HG03139 (cell line): Measurements from ENCODE around the gene TOR1AIP2.

Experiments used
- ATAC-seq: cut with Tn5 transposase; IDR thresholded peaks from one replicate; pipeline ENCODE4 v1.9.1; 2021; ENCODE audit not compliant: unreplicated experiment

Gene TOR1AIP2

GRCh38 chr1:179826626-179827280 lies 50.9 kb downstream of the TOR1AIP2 start:
- no peak for ATAC-seq

GRCh38 chr1:179825798-179826460 lies 51.7 kb downstream of the TOR1AIP2 start:
- ATAC-seq: no peak

- ATAC-seq: no peak
These were observed 52.4 kb downstream of the TOR1AIP2 start for GRCh38 chr1:179825206-179825605.

GRCh38 chr1:179824265-179824664 lies 53.3 kb downstream of the TOR1AIP2 start:
- no peak for ATAC-seq

GRCh38 chr1:179823693-179824092 lies 53.9 kb downstream of the TOR1AIP2 start:
- ATAC-seq: no peak

- ATAC-seq: no peak
These were observed 55.5 kb downstream of the TOR1AIP2 start for GRCh38 chr1:179822065-179822464.

GRCh38 chr1:179821524-179821923 lies 56.1 kb downstream of the TOR1AIP2 start:
- no peak for ATAC-seq

- no peak for ATAC-seq
These were observed 57.2 kb downstream of the TOR1AIP2 start for GRCh38 chr1:179820226-179820970.

GRCh38 chr1:179818743-179819173 lies 58.8 kb downstream of the TOR1AIP2 start:
- no peak for ATAC-seq

GRCh38 chr1:179818260-179818659 lies 59.3 kb downstream of the TOR1AIP2 start:
- ATAC-seq: no peak

GRCh38 chr1:179817789-179818188 lies 59.8 kb downstream of the TOR1AIP2 start:
- no peak for ATAC-seq

- no peak for ATAC-seq
These were observed 60.5 kb downstream of the TOR1AIP2 start for GRCh38 chr1:179817056-179817455.

- no peak for ATAC-seq
These were observed 61.2 kb downstream of the TOR1AIP2 start for GRCh38 chr1:179816196-179816960.

- no peak for ATAC-seq
These were observed 62.0 kb downstream of the TOR1AIP2 start for GRCh38 chr1:179815641-179816040.

- ATAC-seq: peak; percentile 14
These were observed 63.1 kb downstream of the TOR1AIP2 start for GRCh38 chr1:179814546-179814838.

GRCh38 chr1:179813626-179814545 lies 63.7 kb downstream of the TOR1AIP2 start:
- ATAC-seq: no peak

- no peak for ATAC-seq
These were observed 64.9 kb downstream of the TOR1AIP2 start for GRCh38 chr1:179812501-179813292.

GRCh38 chr1:179810367-179810715 lies 67.3 kb downstream of the TOR1AIP2 start:
- no peak for ATAC-seq

GRCh38 chr1:179809506-179810366 lies 67.9 kb downstream of the TOR1AIP2 start:
- ATAC-seq: peak; percentile 64
